Measurements from ENCODE around the gene SLC25A48.

SLC25A48 gene

GRCh38 chr5:135916638-135917263 is 82.3 kb downstream of the SLC25A48 start:
- no peak for TF ChIP-seq CTCF (IDR thresholded peaks at IDR 0.05)

DNA sequence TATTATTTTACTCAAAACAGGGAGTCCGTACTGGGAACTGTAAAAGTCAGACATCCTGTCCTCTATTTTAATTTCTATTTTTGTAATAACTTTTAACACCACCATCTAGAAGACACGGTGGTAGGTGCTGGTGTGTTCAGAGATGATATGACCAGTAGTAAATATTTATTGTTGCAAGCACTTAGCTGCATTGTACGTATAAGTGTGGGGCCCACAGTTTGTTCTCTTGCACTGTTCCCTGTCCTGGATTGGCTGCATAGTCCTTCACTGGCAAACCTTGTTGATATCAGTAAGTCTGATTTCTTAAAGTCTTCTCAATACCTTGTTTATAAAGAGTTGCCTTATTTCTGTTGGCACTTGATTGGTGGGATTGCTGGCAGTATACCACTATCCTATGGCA is 85.7 kb downstream of the SLC25A48 start:
- no peak for TF ChIP-seq CTCF (IDR thresholded peaks at IDR 0.05)

GRCh38 chr5:135921388-135921787 is 86.9 kb downstream of the SLC25A48 start:
- TF ChIP-seq CTCF (IDR thresholded peaks at IDR 0.05), result no peak

- TF ChIP-seq CTCF (IDR thresholded peaks at IDR 0.05), result no peak
Observed at GRCh38 chr5:135930029-135930948, 95.8 kb downstream of the SLC25A48 start.

- TF ChIP-seq CTCF (IDR thresholded peaks at IDR 0.05), result no peak
Observed at GRCh38 chr5:135930949-135931295, 96.5 kb downstream of the SLC25A48 start.

GRCh38 chr5:135934939-135935338 is 100.5 kb downstream of the SLC25A48 start:
- no peak for TF ChIP-seq CTCF (IDR thresholded peaks at IDR 0.05)

DNA sequence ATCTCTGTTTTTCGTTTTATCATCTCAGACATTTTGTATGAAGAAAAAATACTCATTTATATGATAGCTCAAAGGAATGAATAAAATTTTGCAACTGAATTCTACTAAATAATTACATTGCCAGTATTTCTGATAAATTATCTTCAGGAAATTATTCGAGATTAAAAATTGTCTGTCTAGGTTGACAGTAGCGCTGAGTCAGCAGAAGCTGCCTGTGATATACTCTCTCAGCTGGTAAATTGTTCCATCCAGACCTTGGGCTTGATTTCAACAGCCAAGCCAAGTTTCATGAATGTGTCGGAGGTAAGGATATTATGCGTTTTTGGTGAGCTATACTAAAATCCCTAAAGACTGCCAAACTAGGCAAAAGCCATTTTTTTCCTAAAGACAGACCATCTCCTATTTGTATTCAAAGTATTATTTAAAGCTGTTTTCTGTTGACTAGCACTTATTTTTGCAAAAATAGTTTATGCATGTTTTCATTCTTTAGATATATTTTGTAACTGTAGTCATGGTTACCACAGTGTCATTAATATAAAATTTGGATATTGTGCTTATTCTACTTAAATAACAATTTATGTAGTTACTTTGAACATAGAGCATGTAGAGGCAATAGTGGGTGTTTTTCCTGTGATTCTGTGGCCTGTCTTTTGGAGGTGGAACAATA is 102.9 kb downstream of the SLC25A48 start:
- TF ChIP-seq CTCF (IDR thresholded peaks at IDR 0.05), result no peak

Data from LNCAP (cell line).